Activated naive CD8-positive, alpha-beta T cell treated with anti-CD3 and anti-CD28 coated beads, Interleukin-2, amount 50 U/mL, for 16 hours (primary cell): Measurements from ENCODE around the gene JARID2.

Source experiments
- DNase-seq: peaks from one replicate; pipeline ENCODE4 v3.0.0-alpha.2; 2020; ENCODE audit warnings: low read depth, low spot score

Gene JARID2

DNA sequence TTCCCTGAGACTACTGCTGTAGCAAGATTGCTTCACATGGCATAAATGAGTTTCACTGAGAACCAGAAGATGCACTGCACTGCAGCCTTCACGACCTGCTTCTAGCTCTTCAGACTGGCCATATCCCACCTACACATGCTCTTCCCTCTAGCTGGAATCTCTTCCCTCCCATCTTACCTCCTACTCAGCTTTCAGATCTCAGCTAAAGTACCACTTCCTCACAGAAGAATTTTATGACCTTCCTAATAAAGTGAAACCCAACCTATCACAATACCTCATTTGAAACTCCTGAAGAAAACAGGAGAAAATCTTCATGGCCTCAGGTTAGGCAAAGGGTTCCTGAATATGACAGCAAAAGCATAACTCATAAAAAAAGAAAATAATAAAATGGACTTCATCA lies 317.1 kb downstream of the JARID2 start:
- DNase-seq = no peak

DNA sequence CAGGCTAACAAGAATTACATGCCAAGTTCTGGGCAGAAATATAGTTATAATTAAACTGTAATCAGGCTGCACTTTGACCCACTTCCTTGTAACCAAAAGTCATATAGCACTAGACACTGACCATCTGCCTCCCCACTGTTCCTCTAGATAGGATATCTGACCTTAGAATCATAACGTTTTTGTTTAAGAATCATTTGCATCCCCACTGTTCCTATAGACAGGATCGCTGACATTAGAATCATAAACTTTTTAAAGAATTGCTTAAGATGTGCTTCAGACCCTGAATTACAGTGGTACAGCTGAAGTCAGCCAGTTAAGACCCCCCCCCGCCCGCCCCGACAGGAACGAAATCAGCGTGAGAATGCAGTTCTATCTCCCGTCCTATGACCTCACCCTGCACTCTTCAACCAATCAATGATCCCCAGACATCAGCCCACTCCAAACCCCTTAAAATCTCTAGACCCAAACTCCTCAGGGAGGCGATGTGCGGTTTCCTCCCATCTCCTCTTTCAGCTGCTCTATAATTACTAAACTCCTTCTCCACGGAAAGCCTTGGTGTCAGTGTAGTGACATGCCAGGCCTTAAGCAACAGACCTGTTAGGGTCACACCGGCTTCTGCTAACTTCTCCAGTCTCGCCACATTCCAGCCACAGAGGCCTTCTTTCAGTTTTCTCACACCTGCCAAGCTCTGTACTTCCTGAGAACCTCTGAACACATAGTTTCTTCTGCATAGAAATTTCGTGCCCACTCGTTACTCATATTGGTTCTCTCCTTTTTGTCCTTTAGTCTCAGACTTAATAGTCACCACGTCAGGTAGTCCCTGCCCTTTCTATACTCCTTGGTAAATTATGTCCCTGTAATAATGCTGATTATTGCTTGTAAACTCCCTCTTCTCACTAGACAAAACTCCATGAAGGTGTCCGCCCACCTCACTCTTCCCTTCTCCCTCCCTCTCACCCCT lies 323.4 kb downstream of the JARID2 start:
- DNase-seq = no peak

DNA sequence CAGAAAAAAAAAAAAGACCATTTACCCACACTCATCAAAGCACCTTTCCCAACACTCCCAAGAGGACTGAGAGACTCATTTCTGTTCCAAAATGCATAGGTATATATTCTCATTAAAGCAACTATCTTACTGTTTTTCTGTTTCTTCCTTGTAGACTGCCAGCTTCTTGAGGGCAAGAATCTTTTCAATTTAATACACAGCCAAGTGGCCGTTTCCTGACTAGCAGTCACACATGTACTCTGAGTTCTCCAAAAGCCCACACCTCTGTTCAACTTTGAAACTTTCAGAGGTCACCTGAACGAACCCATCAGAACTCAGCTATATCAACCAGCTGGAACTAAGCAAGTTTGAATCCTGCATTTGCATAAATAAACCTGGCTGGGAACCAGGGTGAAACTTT lies 324.3 kb downstream of the JARID2 start:
- DNase-seq = no peak
